SU-DHL-6 (cell line): Measurements from ENCODE around the gene FHL5.

ENCODE experiments used
- H2AFZ ChIP-seq: fragments of 200-600 bp; sonication (generic); 2 replicates; pipeline ENCODE4 v1.6.1; 2014; ENCODE audit warnings: low read depth, mild to moderate bottlenecking, moderate library complexity, mixed read lengths, antibody characterized with exemption, low read length; ENCODE audit not compliant: severe bottlenecking
- H3F3A ChIP-seq: fragments of 200-600 bp; shearing (Covaris generic); 2 replicates; pipeline ENCODE4 v1.6.0; 2016; ENCODE audit warnings: antibody characterized with exemption, mild to moderate bottlenecking; ENCODE audit not compliant: insufficient read depth
- H3K27ac ChIP-seq: fragments of 200-600 bp; sonication (generic); 2 replicates; pipeline ENCODE4 v1.5.1; 2016; ENCODE audit warnings: low read depth, mild to moderate bottlenecking, low read length, moderate library complexity, mixed read lengths
- H3K27me3 ChIP-seq: fragments of 200-600 bp; sonication (generic), shearing (Covaris generic); 2 replicates; pipeline ENCODE4 v1.6.0; 2014; ENCODE audit warnings: mild to moderate bottlenecking, low read length
- H3K36me3 ChIP-seq: fragments of 200-600 bp; sonication (generic); 2 replicates; pipeline ENCODE4 v1.6.1; 2014; ENCODE audit warnings: mild to moderate bottlenecking, low read length, mixed read lengths
- H3K4me2 ChIP-seq: fragments of 300-600, 200-600 bp; shearing (Covaris generic), sonication (generic); 2 replicates; pipeline ENCODE4 v1.6.0; 2014; ENCODE audit warnings: low read length, low read depth, mild to moderate bottlenecking; ENCODE audit not compliant: poor library complexity, severe bottlenecking
- H3K4me3 ChIP-seq: fragments of 200-600 bp; sonication (generic); 2 replicates; pipeline ENCODE4 v1.5.1; 2014; ENCODE audit warnings: antibody characterized with exemption, low read length, mild to moderate bottlenecking, mixed read lengths; ENCODE audit not compliant: insufficient read depth, poor library complexity, severe bottlenecking
- H3K79me2 ChIP-seq: fragments of 200-600 bp; sonication (generic); 2 replicates; pipeline ENCODE4 v1.6.1; 2014; ENCODE audit warnings: mild to moderate bottlenecking, low read length, moderate library complexity; ENCODE audit not compliant: insufficient read depth
- H3K9ac ChIP-seq: fragments of 200-600 bp; sonication (generic); 2 replicates; pipeline ENCODE4 v1.7.0; 2014; ENCODE audit warnings: mild to moderate bottlenecking, low read length
- H3K9me2 ChIP-seq: fragments of 200-600 bp; sonication (generic); replicated peaks from 2 replicates; pipeline ENCODE4 v1.6.1; 2014; ENCODE audit warnings: low read length; ENCODE audit not compliant: insufficient read depth
- H3K9me3 ChIP-seq: fragments of 200-600 bp; sonication (generic); 2 replicates; pipeline ENCODE4 v1.6.1; 2014; ENCODE audit warnings: low read length, mixed read lengths; ENCODE audit not compliant: insufficient read depth
- H4K20me1 ChIP-seq: fragments of 200-600 bp; sonication (generic); 2 replicates; pipeline ENCODE4 v1.6.1; 2014; ENCODE audit warnings: low read depth, mild to moderate bottlenecking, antibody characterized with exemption, low read length, moderate library complexity, mixed read lengths
- EZH2phosphoT487 ChIP-seq: fragments of 200-600 bp; sonication (generic), shearing (Covaris generic); conservative IDR thresholded peaks from 2 replicates; pipeline ENCODE4 v1.6.1; 2018; ENCODE audit warnings: mild to moderate bottlenecking, antibody characterized with exemption, low read length, moderate library complexity, mixed read lengths
- TF ChIP-seq, protein P1 (sequence below): fragments of 200-600 bp; sonication (generic); IDR thresholded peaks from one replicate; pipeline ENCODE4 v1.5.1; 2017; ENCODE audit warnings: antibody characterized with exemption, mild to moderate bottlenecking, low read length, moderate library complexity; ENCODE audit not compliant: insufficient read depth, poor library complexity, severe bottlenecking

The FHL5 gene

DNA sequence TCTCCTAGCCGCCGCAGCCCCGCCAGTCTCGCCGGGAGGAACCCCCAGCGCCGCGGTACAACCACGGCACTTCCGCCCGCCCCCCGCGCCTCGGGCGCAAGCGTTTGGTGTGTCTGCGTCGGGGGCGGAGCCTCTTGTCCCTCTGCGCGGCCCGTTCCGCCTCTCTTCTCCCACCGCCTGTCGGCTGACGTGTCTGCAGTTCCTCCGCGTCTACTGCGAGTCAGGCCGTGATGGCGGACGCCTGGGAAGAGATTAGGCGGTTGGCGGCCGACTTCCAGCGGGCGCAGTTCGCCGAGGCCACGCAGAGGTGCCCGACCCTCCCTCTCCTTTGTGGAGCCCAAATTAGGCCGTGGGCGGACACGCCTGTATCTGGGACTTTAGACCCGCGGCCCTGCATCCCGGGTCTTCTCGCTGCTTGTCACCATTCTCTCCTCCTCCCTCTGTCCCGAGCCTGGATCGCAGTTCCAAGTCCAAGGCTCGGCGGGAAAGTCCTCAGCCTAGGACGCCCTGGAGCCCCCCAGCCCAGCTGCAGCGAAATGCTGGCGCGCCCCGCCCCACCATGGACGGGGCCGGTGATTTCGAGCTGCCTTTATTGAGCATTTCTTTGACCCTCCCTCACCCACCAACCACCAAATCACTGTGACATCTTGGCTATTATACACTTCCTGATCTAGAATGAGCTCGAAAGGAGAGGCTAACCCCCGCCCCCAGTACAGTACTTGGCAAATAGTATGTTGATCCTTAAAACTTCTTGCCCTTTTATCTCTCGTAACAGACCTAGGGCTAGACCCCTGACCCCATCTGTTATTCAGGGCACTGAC lies 41.1 kb upstream of the FHL5 start, which contains the start of gene UFL1:
TSS of gene UFL1 (plus strand) at position 163 of the 821 bp plus-strand sequence. CDS start at position 231, 68 bp downstream.
- Histone ChIP-seq H3F3A (peaks cover 18% of the 10 kb centered on the region; the same call in 1 of the 2 replicates), H3K36me3 (peaks cover 28% of the 10 kb centered on the region), H3K9me3 (no peaks in the 10 kb centered on the region), H3K27ac (peak within 1 kb of the TSS; percentile 82), H3K27me3 (no peaks in the 10 kb centered on the region), H4K20me1 (no peaks in the 10 kb centered on the region), H2AFZ (peak within 1 kb of the TSS; percentile 70), H3K79me2 (peaks cover 19% of the 10 kb centered on the region; the same call in 1 of the 2 replicates), H3K9me2 (no peaks in the 10 kb centered on the region), H3K4me3 (peak within 1 kb of the TSS; percentile 75), H3K4me2 (peak within 1 kb of the TSS; percentile 89), H3K9ac (peak within 1 kb of the TSS; percentile 92)
- TF ChIP-seq EZH2phosphoT487: no peak
- TF ChIP-seq, protein P1, sequence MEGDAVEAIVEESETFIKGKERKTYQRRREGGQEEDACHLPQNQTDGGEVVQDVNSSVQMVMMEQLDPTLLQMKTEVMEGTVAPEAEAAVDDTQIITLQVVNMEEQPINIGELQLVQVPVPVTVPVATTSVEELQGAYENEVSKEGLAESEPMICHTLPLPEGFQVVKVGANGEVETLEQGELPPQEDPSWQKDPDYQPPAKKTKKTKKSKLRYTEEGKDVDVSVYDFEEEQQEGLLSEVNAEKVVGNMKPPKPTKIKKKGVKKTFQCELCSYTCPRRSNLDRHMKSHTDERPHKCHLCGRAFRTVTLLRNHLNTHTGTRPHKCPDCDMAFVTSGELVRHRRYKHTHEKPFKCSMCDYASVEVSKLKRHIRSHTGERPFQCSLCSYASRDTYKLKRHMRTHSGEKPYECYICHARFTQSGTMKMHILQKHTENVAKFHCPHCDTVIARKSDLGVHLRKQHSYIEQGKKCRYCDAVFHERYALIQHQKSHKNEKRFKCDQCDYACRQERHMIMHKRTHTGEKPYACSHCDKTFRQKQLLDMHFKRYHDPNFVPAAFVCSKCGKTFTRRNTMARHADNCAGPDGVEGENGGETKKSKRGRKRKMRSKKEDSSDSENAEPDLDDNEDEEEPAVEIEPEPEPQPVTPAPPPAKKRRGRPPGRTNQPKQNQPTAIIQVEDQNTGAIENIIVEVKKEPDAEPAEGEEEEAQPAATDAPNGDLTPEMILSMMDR: no peak

DNA sequence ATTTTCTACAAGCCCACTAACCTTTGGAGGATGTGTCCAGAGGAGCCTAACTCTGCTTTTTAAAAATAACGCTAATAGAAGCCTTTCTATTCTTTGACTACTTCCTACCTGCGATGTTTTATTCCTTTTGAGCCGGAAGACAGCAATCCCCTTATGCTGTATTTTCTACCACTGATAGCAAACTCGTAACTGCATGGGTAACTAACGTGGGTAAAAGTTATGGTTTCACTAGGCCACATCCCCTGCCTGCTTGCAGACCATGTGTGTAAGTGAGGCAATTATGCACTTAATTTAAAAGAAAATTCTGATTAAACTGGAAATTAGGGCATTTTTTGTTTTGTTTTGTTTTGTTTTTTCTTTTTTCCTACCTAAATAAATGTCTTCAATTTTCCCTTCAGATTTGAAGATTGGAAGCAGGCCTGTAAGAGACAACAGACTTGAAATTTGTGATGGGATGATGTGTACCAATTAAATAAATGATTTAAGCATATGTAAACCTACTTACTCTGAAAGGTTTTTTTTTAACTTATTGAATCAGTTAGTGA lies 40.4 kb upstream of the FHL5 start:
- Histone ChIP-seq H3K4me3 (peak overlapping the region; percentile 75), H3K27ac (peak overlapping the region; percentile 82), H3K4me2 (peak overlapping the region; percentile 79), H3K27me3 (no peaks in the 10 kb centered on the region), H3F3A (peaks cover 18% of the 10 kb centered on the region; the same call in 1 of the 2 replicates), H2AFZ (peak overlapping the region; percentile 70), H3K36me3 (peaks cover 35% of the 10 kb centered on the region), H3K79me2 (peaks cover 19% of the 10 kb centered on the region; the same call in 1 of the 2 replicates), H3K9me3 (no peaks in the 10 kb centered on the region), H4K20me1 (no peaks in the 10 kb centered on the region), H3K9me2 (no peaks in the 10 kb centered on the region), H3K9ac (peak overlapping the region; percentile 92)
- TF ChIP-seq EZH2phosphoT487: no peak
- TF ChIP-seq, protein P1: no peak

DNA sequence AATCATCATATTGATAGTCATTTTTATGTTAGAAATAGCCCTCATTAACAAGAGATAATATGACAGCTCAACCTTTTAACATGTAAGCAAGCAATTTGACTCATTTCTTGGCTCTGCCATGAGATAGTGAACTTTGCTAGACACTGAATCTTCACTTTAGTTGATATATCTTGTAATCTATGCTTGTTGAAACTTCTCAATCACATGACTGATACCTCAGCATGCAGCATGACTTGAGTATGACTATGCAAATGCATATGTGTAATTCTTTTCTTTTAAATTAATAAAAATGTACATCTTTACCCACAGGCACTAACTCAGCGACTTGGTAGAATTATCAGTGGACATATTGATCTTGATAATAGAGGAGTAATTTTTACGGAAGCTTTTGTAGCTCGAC lies 34.7 kb upstream of the FHL5 start:
- Histone ChIP-seq H3K79me2 (no peaks in the 10 kb centered on the region; the same call in 1 of the 2 replicates), H3K36me3 (peaks cover 82% of the 10 kb centered on the region), H2AFZ (no peak overlapping the region), H3K9me3 (no peaks in the 10 kb centered on the region), H3F3A (peaks cover 13% of the 10 kb centered on the region; the same call in 1 of the 2 replicates), H3K9me2 (no peaks in the 10 kb centered on the region), H3K4me3 (no peak overlapping the region), H4K20me1 (no peaks in the 10 kb centered on the region), H3K27ac (no peak overlapping the region), H3K27me3 (no peaks in the 10 kb centered on the region), H3K9ac (no peak overlapping the region), H3K4me2 (no peak overlapping the region)
- TF ChIP-seq, protein P1: no peak
